Medulla oblongata (tissue), 1 donor: ENCODE data around the gene ODAD3.
A peak's percentile ranks its signal among the peaks of the same experiment; 100 is the strongest.

Source experiments
- DNase-seq: peaks from one replicate; pipeline ENCODE4 v3.0.0-alpha.2; 2015; ENCODE audit errors: extremely low spot score

The ODAD3 gene

GRCh38 chr19:11375143-11375948, 59.6 kb downstream of the ODAD3 start:
- no peak for DNase-seq

GRCh38 chr19:11374433-11375142, 60.3 kb downstream of the ODAD3 start, which contains the start of gene SWSAP1:
Gene SWSAP1 (plus strand): TSS chr19:11374666. CDS start chr19:11374681, 15 bp downstream.
- peak; percentile 100 for DNase-seq

- DNase-seq = peak; percentile 30
Measured at GRCh38 chr19:11373885-11374432, 61.0 kb downstream of the ODAD3 start.

GRCh38 chr19:11373166-11373884, 61.6 kb downstream of the ODAD3 start:
- DNase-seq = peak; percentile 80

- DNase-seq = no peak
Measured at GRCh38 chr19:11370744-11371143, 64.2 kb downstream of the ODAD3 start.
